HG03159 (cell line): ENCODE data around the gene LMX1B.
"Not testable (repeated sequence)": the region's sequence is repeated elsewhere in the genome, so short reads cannot be mapped to it uniquely, and the experiment has no call there.

Source experiments
- ATAC-seq: cut with Tn5 transposase; IDR thresholded peaks from one replicate; pipeline ENCODE4 v1.9.1; 2021; ENCODE audit warnings: mild to moderate bottlenecking, moderate library complexity; ENCODE audit not compliant: unreplicated experiment

LMX1B gene

GRCh38 chr9:126705767-126706697, 92.3 kb downstream of the LMX1B start:
- ATAC-seq, result no peak

GRCh38 chr9:126706698-126707053, 92.9 kb downstream of the LMX1B start:
- ATAC-seq, result no peak

- ATAC-seq, result no peak
Measured at GRCh38 chr9:126707083-126707482, 93.4 kb downstream of the LMX1B start.

GRCh38 chr9:126707712-126708111, 94.0 kb downstream of the LMX1B start:
- not testable (repeated sequence) for ATAC-seq

GRCh38 chr9:126708178-126708577, 94.5 kb downstream of the LMX1B start:
- ATAC-seq, result no peak

- no peak for ATAC-seq
Measured at GRCh38 chr9:126709241-126709640, 95.5 kb downstream of the LMX1B start.

- no peak for ATAC-seq
Measured at GRCh38 chr9:126715382-126715781, 101.7 kb downstream of the LMX1B start.

GRCh38 chr9:126717441-126717840, 103.7 kb downstream of the LMX1B start:
- ATAC-seq, result not testable (repeated sequence)

GRCh38 chr9:126719618-126720031, 105.9 kb downstream of the LMX1B start:
- ATAC-seq, result peak; percentile 41

GRCh38 chr9:126720036-126720435, 106.3 kb downstream of the LMX1B start:
- no peak for ATAC-seq

- ATAC-seq, result no peak
Measured at GRCh38 chr9:126720661-126721563, 107.2 kb downstream of the LMX1B start.

GRCh38 chr9:126721564-126721981, 107.8 kb downstream of the LMX1B start:
- no peak for ATAC-seq

- ATAC-seq, result peak; percentile 60
Measured at GRCh38 chr9:126722252-126722921, 108.7 kb downstream of the LMX1B start.

GRCh38 chr9:126722922-126723806, 109.4 kb downstream of the LMX1B start:
- no peak for ATAC-seq

GRCh38 chr9:126723807-126724172, 110.1 kb downstream of the LMX1B start:
- no peak for ATAC-seq

- no peak for ATAC-seq
Measured at GRCh38 chr9:126724226-126724625, 110.5 kb downstream of the LMX1B start.

- not testable (repeated sequence) for ATAC-seq
Measured at GRCh38 chr9:126725485-126725884, 111.8 kb downstream of the LMX1B start.

- not testable (repeated sequence) for ATAC-seq
Measured at GRCh38 chr9:126728210-126728609, 114.5 kb downstream of the LMX1B start.

GRCh38 chr9:126730592-126730991, 116.9 kb downstream of the LMX1B start:
- not testable (repeated sequence) for ATAC-seq

- ATAC-seq, result no peak
Measured at GRCh38 chr9:126733005-126733404, 119.3 kb downstream of the LMX1B start.
